Gastroesophageal sphincter (tissue), 3 donors: ENCODE measurements around the gene SCGB1D1.

Source experiments
- EP300 ChIP-seq: sonication (generic); formaldehyde crosslinking; IDR thresholded peaks from one replicate; pipeline ENCODE4 v1.6.1; 2017; ENCODE audit warnings: antibody characterized with exemption, mild to moderate bottlenecking
- POLR2A ChIP-seq, 2 donors: fragments of 450-650 bp; IDR thresholded peaks; one replicate each; pipeline ENCODE4 v1.6.1; 2017; ENCODE audit warnings: antibody characterized with exemption in 2 of 2, mild to moderate bottlenecking in 2 of 2, moderate library complexity in 1 of 2
- POLR2AphosphoS5 ChIP-seq: sonication (generic); formaldehyde crosslinking; IDR thresholded peaks from one replicate; pipeline ENCODE4 v1.6.1; 2017; ENCODE audit warnings: antibody characterized with exemption
- TF ChIP-seq, protein P1 (sequence below), 4 experiments: fragments of 200-600 bp in 2 of 4; fragments of 450-650 bp in 2 of 4; sonication (generic) in 1 of 4; IDR thresholded peaks; one replicate each; pipeline ENCODE4 v1.5.1; 2017 to 2019; ENCODE audit warnings: antibody characterized with exemption in 4 of 4, mild to moderate bottlenecking in 2 of 4, moderate library complexity in 2 of 4

DNA sequence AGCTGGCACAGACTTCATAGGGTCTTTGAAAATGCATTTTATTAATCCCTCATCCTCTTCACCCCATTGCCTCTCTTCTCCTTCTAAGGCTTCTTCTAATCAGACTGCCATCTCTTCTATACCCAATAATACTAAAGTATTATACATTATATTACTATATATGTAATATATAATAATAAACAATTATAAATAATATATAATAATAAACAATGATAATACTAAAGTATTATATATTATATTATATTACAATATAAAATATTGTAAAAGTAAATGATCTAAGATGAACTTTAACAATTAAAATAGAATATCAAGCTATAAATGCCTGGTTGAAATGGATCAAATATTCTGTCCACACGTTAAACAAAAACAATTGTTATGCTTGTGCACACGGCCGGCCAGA is 31.5 kb downstream of the SCGB1D1 start:
- TF ChIP-seq, protein P1, sequence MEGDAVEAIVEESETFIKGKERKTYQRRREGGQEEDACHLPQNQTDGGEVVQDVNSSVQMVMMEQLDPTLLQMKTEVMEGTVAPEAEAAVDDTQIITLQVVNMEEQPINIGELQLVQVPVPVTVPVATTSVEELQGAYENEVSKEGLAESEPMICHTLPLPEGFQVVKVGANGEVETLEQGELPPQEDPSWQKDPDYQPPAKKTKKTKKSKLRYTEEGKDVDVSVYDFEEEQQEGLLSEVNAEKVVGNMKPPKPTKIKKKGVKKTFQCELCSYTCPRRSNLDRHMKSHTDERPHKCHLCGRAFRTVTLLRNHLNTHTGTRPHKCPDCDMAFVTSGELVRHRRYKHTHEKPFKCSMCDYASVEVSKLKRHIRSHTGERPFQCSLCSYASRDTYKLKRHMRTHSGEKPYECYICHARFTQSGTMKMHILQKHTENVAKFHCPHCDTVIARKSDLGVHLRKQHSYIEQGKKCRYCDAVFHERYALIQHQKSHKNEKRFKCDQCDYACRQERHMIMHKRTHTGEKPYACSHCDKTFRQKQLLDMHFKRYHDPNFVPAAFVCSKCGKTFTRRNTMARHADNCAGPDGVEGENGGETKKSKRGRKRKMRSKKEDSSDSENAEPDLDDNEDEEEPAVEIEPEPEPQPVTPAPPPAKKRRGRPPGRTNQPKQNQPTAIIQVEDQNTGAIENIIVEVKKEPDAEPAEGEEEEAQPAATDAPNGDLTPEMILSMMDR (IDR thresholded peaks at IDR 0.05): no peak
- no peak for TF ChIP-seq POLR2AphosphoS5
- TF ChIP-seq EP300: no peak
- TF ChIP-seq POLR2A (IDR thresholded peaks at IDR 0.05): no peak
